GM23248 (cell line): ENCODE data around the gene MPPED2. TPM values are rescaled to one million over a fixed set of nuclear protein-coding genes. Genes with fewer than 3 reads are reported as not detected.

Experiments
- DNase-seq: peaks from one replicate; pipeline ENCODE4 v3.0.0-alpha.2; 2015
- H2AFZ ChIP-seq: fragments of 200-600 bp; sonication (generic); 2 replicates; pipeline ENCODE4 v1.6.1; 2016; ENCODE audit warnings: antibody characterized with exemption
- H3F3A ChIP-seq: fragments of 200-600 bp; sonication (generic); 2 replicates; pipeline ENCODE4 v1.6.1; 2016; ENCODE audit warnings: mild to moderate bottlenecking, antibody characterized with exemption, mixed run types; ENCODE audit not compliant: insufficient read depth
- H3K27ac ChIP-seq: fragments of 200-600 bp; sonication (generic); 2 replicates; pipeline ENCODE4 v1.5.1; 2016; ENCODE audit warnings: mild to moderate bottlenecking
- H3K27me3 ChIP-seq: fragments of 200-600 bp; sonication (generic); replicated peaks from 2 replicates; pipeline ENCODE4 v1.6.1; 2016; ENCODE audit warnings: mild to moderate bottlenecking; ENCODE audit not compliant: insufficient read depth
- H3K36me3 ChIP-seq: fragments of 200-600 bp; sonication (generic); 2 replicates; pipeline ENCODE4 v1.6.1; 2016; ENCODE audit warnings: low read depth, mild to moderate bottlenecking
- H3K4me1 ChIP-seq: fragments of 200-600 bp; sonication (generic); 2 replicates; pipeline ENCODE4 v1.6.1; 2016; ENCODE audit warnings: mild to moderate bottlenecking; ENCODE audit not compliant: insufficient read depth
- H3K4me2 ChIP-seq: fragments of 200-600 bp; sonication (generic); one replicate; pipeline ENCODE4 v1.6.1; 2016; ENCODE audit warnings: mild to moderate bottlenecking; ENCODE audit not compliant: unreplicated experiment
- H3K4me3 ChIP-seq: fragments of 200-600 bp; sonication (generic); 2 replicates; pipeline ENCODE4 v1.5.1; 2016; ENCODE audit warnings: mild to moderate bottlenecking
- H3K79me2 ChIP-seq: fragments of 200-600 bp; sonication (generic); 2 replicates; pipeline ENCODE4 v1.6.1; 2016; ENCODE audit warnings: mild to moderate bottlenecking; ENCODE audit not compliant: insufficient read depth
- H3K9ac ChIP-seq: fragments of 200-600 bp; sonication (generic); 2 replicates; pipeline ENCODE4 v1.6.1; 2016; ENCODE audit warnings: mild to moderate bottlenecking
- H3K9me2 ChIP-seq: fragments of 200-600 bp; sonication (generic); 2 replicates; pipeline ENCODE4 v1.6.1; 2016; ENCODE audit warnings: mixed run types, mild to moderate bottlenecking, moderate library complexity; ENCODE audit not compliant: insufficient read depth
- H3K9me3 ChIP-seq: fragments of 200-600 bp; sonication (generic); one replicate; pipeline ENCODE4 v1.6.1; 2017; ENCODE audit warnings: low read depth
- H4K20me1 ChIP-seq: fragments of 200-600 bp; sonication (generic); 2 replicates; pipeline ENCODE4 v1.6.0; 2016; ENCODE audit not compliant: insufficient read depth
- EZH2 ChIP-seq: fragments of 200-600 bp; sonication (generic); IDR thresholded peaks from 2 replicates; pipeline ENCODE4 v1.6.1; 2018; ENCODE audit warnings: antibody characterized with exemption, mild to moderate bottlenecking; ENCODE audit not compliant: insufficient read depth, poor library complexity, severe bottlenecking
- EZH2phosphoT487 ChIP-seq: fragments of 200-600 bp; sonication (generic); IDR thresholded peaks from 2 replicates; pipeline ENCODE4 v1.6.1; 2018; ENCODE audit warnings: antibody characterized with exemption, moderate library complexity, mild to moderate bottlenecking, low read depth; ENCODE audit not compliant: insufficient read depth
- WGBS, 2 experiments: methylation state at CpG; one replicate each; pipeline ENCODE4 v1.1.6; 2015 to 2017; ENCODE audit warnings: low lambda C conversion rate in 2 of 2, low coverage in 1 of 2; ENCODE audit errors: missing lambda C conversion rate in 2 of 2; 5-methylcytosine and 5-hydroxymethylcytosine counted together
- in situ Hi-C: fragments of 300-500 bp; cut with MboI; formaldehyde crosslinking; loops from 2 replicates; pipeline ENCODE4 v1.15.0; 2020
- polyA plus RNA-seq: library from polyadenylated mRNA; unstranded; fragments of >200 nt; fragmentation: Nextera tagmentation; extraction: Ambion mirVana; gene quantifications from 2 replicates; pipeline ENCODE4 v1.2.1, GENCODE V29; 2016
- total RNA-seq: library from RNA; depleted of rRNA; stranded (reverse); fragments of >200 nt; shearing (Covaris generic); gene quantifications from 2 replicates; pipeline ENCODE4 v1.2.3, GENCODE V29; 2014

Gene MPPED2
- total and polyA plus RNA-seq, 2 experiments from 2014 or later = not detected

GRCh38 chr11:30431127-30431814 is 154.9 kb downstream of the MPPED2 start:
- Histone ChIP-seq H3K9ac (no peak overlapping the region), H3K4me1 (no peaks in the 10 kb centered on the region), H3K9me2 (no peaks in the 10 kb centered on the region), H3K36me3 (no peaks in the 10 kb centered on the region), H2AFZ (no peak overlapping the region), H3K27me3 (no peaks in the 10 kb centered on the region), H3K4me2 (no peak overlapping the region), H4K20me1 (no peaks in the 10 kb centered on the region), H3K9me3 (no peaks in the 10 kb centered on the region), H3K4me3 (no peak overlapping the region), H3K27ac (no peak overlapping the region), H3K79me2 (no peaks in the 10 kb centered on the region), H3F3A (no peaks in the 10 kb centered on the region)
- TF ChIP-seq EZH2phosphoT487 (no peak), EZH2 (no peak)
- WGBS, 2 experiments = 26 to 38% methylated on average over 4 of the region's 4 CpGs
- DNase-seq = no peak
- in situ Hi-C loops = no loop called here

GRCh38 chr11:30429550-30429949 is 156.6 kb downstream of the MPPED2 start:
- no peak overlapping the region for H3K27ac ChIP-seq
- no peaks in the 10 kb centered on the region for H3K9me2 ChIP-seq
- WGBS, 2 experiments = 45 to 49% methylated on average over 2 of the region's 2 CpGs
- in situ Hi-C loops = no loop called here
- H3F3A ChIP-seq = no peaks in the 10 kb centered on the region
- H3K36me3 ChIP-seq = no peaks in the 10 kb centered on the region
- no peak overlapping the region for H3K4me2 ChIP-seq
- H3K9ac ChIP-seq = no peak overlapping the region
- no peak overlapping the region for H3K4me3 ChIP-seq
- DNase-seq = no peak
- no peaks in the 10 kb centered on the region for H3K27me3 ChIP-seq
- H2AFZ ChIP-seq = no peak overlapping the region
- no peaks in the 10 kb centered on the region for H3K9me3 ChIP-seq
- H4K20me1 ChIP-seq = no peaks in the 10 kb centered on the region
- H3K79me2 ChIP-seq = no peaks in the 10 kb centered on the region
- no peaks in the 10 kb centered on the region for H3K4me1 ChIP-seq
- TF ChIP-seq EZH2 = no peak

- H3F3A ChIP-seq = no peaks in the 10 kb centered on the region
- 36 to 41% methylated on average over 5 of the region's 5 CpGs for WGBS, 2 experiments
- TF ChIP-seq EZH2phosphoT487 (no peak), EZH2 (no peak)
- H3K27me3 ChIP-seq = no peaks in the 10 kb centered on the region
- in situ Hi-C loops = no loop called here
- no peak for DNase-seq
- no peak overlapping the region for H2AFZ ChIP-seq
- no peaks in the 10 kb centered on the region for H3K4me1 ChIP-seq
- no peaks in the 10 kb centered on the region for H4K20me1 ChIP-seq
- H3K9me2 ChIP-seq = no peaks in the 10 kb centered on the region
- no peak overlapping the region for H3K9ac ChIP-seq
- H3K79me2 ChIP-seq = no peaks in the 10 kb centered on the region
- no peak overlapping the region for H3K4me3 ChIP-seq
- H3K36me3 ChIP-seq = no peaks in the 10 kb centered on the region
- H3K9me3 ChIP-seq = no peaks in the 10 kb centered on the region
- no peak overlapping the region for H3K27ac ChIP-seq
- no peak overlapping the region for H3K4me2 ChIP-seq
Observed at GRCh38 chr11:30426781-30427180, 159.4 kb downstream of the MPPED2 start.

- Histone ChIP-seq H3K27ac (no peak overlapping the region), H3K9me3 (no peaks in the 10 kb centered on the region), H2AFZ (no peak overlapping the region), H3K27me3 (no peaks in the 10 kb centered on the region), H3K9me2 (no peaks in the 10 kb centered on the region), H3K9ac (no peak overlapping the region), H3K36me3 (no peaks in the 10 kb centered on the region), H3K79me2 (no peaks in the 10 kb centered on the region), H3K4me1 (no peaks in the 10 kb centered on the region), H3F3A (no peaks in the 10 kb centered on the region), H3K4me3 (no peak overlapping the region), H3K4me2 (no peak overlapping the region), H4K20me1 (no peaks in the 10 kb centered on the region)
- no peak for DNase-seq
- TF ChIP-seq EZH2 (no peak), EZH2phosphoT487 (no peak)
- in situ Hi-C loops = no loop called here
- 29 to 41% methylated on average over 4 of the region's 4 CpGs for WGBS, 2 experiments
Observed at GRCh38 chr11:30424844-30425243, 161.3 kb downstream of the MPPED2 start.

GRCh38 chr11:30424321-30424720 is 161.8 kb downstream of the MPPED2 start:
- H3K36me3 ChIP-seq = no peaks in the 10 kb centered on the region
- no peaks in the 10 kb centered on the region for H4K20me1 ChIP-seq
- no peaks in the 10 kb centered on the region for H3K9me3 ChIP-seq
- H3K27ac ChIP-seq = no peak overlapping the region
- no peak overlapping the region for H3K4me2 ChIP-seq
- H3K9me2 ChIP-seq = no peaks in the 10 kb centered on the region
- TF ChIP-seq EZH2 (no peak), EZH2phosphoT487 (no peak)
- H3K4me1 ChIP-seq = no peaks in the 10 kb centered on the region
- no peak overlapping the region for H3K4me3 ChIP-seq
- H3K27me3 ChIP-seq = no peaks in the 10 kb centered on the region
- 45 to 46% methylated on average over 10 of the region's 10 CpGs for whole genome bisulfite sequencing, 2 experiments
- no peaks in the 10 kb centered on the region for H3K79me2 ChIP-seq
- H3K9ac ChIP-seq = no peak overlapping the region
- in situ Hi-C loops = no loop called here
- no peaks in the 10 kb centered on the region for H3F3A ChIP-seq
- DNase-seq = no peak
- no peak overlapping the region for H2AFZ ChIP-seq
